Measurements from ENCODE around the gene PRND.

PRND gene

GRCh38 chr20:4681991-4682401 lies 39.7 kb upstream of the PRND start:
- no peak for TF ChIP-seq CTCF (IDR thresholded peaks at IDR 0.05; ENCODE audit: low read depth, low read length, missing control alignments)
- no peak for DNase-seq (ENCODE audit: low read depth)
- in situ Hi-C loops (cut with HindIII; ENCODE audit: low sequenced_read_pairs): no loop called here
- no peak overlapping the region for H3K4me3 ChIP-seq (ENCODE audit: low read depth, low read length)

GRCh38 chr20:4682682-4683081 lies 39.0 kb upstream of the PRND start:
- DNase-seq (ENCODE audit: low read depth): no peak
- in situ Hi-C loops (cut with HindIII; ENCODE audit: low sequenced_read_pairs): no loop called here
- H3K4me3 ChIP-seq (ENCODE audit: low read depth, low read length): no peak overlapping the region
- TF ChIP-seq CTCF (IDR thresholded peaks at IDR 0.05; ENCODE audit: low read depth, low read length, missing control alignments): no peak

GRCh38 chr20:4683261-4683660 lies 38.4 kb upstream of the PRND start:
- TF ChIP-seq CTCF (IDR thresholded peaks at IDR 0.05; ENCODE audit: low read depth, low read length, missing control alignments): no peak
- H3K4me3 ChIP-seq (ENCODE audit: low read depth, low read length): no peak overlapping the region
- in situ Hi-C loops (cut with HindIII; ENCODE audit: low sequenced_read_pairs): no loop called here
- DNase-seq (ENCODE audit: low read depth): no peak

- in situ Hi-C loops (cut with HindIII; ENCODE audit: low sequenced_read_pairs): no loop called here
- H3K4me3 ChIP-seq (ENCODE audit: low read depth, low read length): no peak overlapping the region
- no peak for TF ChIP-seq CTCF (IDR thresholded peaks at IDR 0.05; ENCODE audit: low read depth, low read length, missing control alignments)
- no peak for DNase-seq (ENCODE audit: low read depth)
Measured at GRCh38 chr20:4684837-4685413, 36.8 kb upstream of the PRND start.

GRCh38 chr20:4685923-4686221 lies 35.8 kb upstream of the PRND start:
- DNase-seq (ENCODE audit: low read depth): no peak
- in situ Hi-C loops (cut with HindIII; ENCODE audit: low sequenced_read_pairs): no loop called here
- H3K4me3 ChIP-seq (ENCODE audit: low read depth, low read length): peak overlapping the region; percentile 57
- no peak for TF ChIP-seq CTCF (IDR thresholded peaks at IDR 0.05; ENCODE audit: low read depth, low read length, missing control alignments)

GRCh38 chr20:4688305-4688704 lies 33.4 kb upstream of the PRND start:
- in situ Hi-C loops (cut with HindIII; ENCODE audit: low sequenced_read_pairs): no loop called here
- TF ChIP-seq CTCF (IDR thresholded peaks at IDR 0.05; ENCODE audit: low read depth, low read length, missing control alignments): no peak
- H3K4me3 ChIP-seq (ENCODE audit: low read depth, low read length): no peak overlapping the region
- DNase-seq (ENCODE audit: low read depth): no peak

- H3K4me3 ChIP-seq (ENCODE audit: low read depth, low read length): no peak overlapping the region
- DNase-seq (ENCODE audit: low read depth): no peak
- in situ Hi-C loops (cut with HindIII; ENCODE audit: low sequenced_read_pairs): no loop called here
- no peak for TF ChIP-seq CTCF (IDR thresholded peaks at IDR 0.05; ENCODE audit: low read depth, low read length, missing control alignments)
Measured at GRCh38 chr20:4689220-4689619, 32.5 kb upstream of the PRND start.
